Measurements from ENCODE around the gene MOB3A. TPM values are rescaled to one million over a fixed set of nuclear protein-coding genes. Genes with fewer than 3 reads are reported as not detected.
"Not testable (repeated sequence)": the region's sequence is repeated elsewhere in the genome, so short reads cannot be mapped to it uniquely, and the experiment has no call there.

Gene MOB3A
- total and polyA plus RNA-seq, 4 donors, result 17.7 to 86.6 (median 45.0) TPM

DNA sequence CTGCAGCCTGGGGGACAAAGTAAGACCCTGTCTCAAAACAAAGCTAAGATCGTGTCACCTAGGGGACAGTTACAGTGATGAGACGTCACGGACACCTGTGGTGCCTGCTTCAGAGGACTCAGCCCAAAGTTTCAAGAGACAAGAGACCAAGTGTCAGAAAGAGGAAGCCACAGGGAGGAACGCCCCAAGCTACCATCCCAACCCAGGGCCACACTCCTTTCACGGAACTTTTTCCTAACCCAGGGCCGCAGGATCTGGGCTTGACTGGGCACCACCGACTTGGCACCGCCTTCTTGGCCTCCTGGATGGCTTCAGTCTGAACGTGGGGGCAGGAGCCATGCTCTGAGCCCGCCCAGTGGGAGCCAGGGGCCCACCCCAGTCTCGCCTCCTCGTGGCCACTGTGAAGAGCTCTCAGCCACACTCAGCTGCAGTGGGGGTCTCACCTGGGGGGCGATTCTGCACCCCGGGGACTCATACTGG, 8.5 kb downstream of the MOB3A start:
- H3K9me3 ChIP-seq (ENCODE audit: control insufficient read depth in 4 of 4, insufficient read depth in 3 of 4, low read length in 3 of 4), result no peaks in the 10 kb centered on the region
- no peaks in the 10 kb centered on the region for H3K27me3 ChIP-seq (ENCODE audit: control insufficient read depth in 3 of 3, insufficient read depth in 3 of 3, low read length in 2 of 3)
- ATAC-seq (ENCODE audit: insufficient read depth, low FRiP score), result no peak
- TF ChIP-seq, protein P1, sequence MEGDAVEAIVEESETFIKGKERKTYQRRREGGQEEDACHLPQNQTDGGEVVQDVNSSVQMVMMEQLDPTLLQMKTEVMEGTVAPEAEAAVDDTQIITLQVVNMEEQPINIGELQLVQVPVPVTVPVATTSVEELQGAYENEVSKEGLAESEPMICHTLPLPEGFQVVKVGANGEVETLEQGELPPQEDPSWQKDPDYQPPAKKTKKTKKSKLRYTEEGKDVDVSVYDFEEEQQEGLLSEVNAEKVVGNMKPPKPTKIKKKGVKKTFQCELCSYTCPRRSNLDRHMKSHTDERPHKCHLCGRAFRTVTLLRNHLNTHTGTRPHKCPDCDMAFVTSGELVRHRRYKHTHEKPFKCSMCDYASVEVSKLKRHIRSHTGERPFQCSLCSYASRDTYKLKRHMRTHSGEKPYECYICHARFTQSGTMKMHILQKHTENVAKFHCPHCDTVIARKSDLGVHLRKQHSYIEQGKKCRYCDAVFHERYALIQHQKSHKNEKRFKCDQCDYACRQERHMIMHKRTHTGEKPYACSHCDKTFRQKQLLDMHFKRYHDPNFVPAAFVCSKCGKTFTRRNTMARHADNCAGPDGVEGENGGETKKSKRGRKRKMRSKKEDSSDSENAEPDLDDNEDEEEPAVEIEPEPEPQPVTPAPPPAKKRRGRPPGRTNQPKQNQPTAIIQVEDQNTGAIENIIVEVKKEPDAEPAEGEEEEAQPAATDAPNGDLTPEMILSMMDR (IDR thresholded peaks at IDR 0.05; ENCODE audit: control extremely low read depth, extremely low read depth), result no peak
- H3K4me3 ChIP-seq, result no peak overlapping the region
- H3K4me1 ChIP-seq (ENCODE audit: control insufficient read depth in 5 of 5, insufficient read depth in 5 of 5, low read length in 5 of 5), result peaks cover 0 to 28% (median 3%) of the 10 kb centered on the region in 5 donors
- peaks cover 0 to 7% (median 2%) of the 10 kb centered on the region in 4 donors for H3K36me3 ChIP-seq (ENCODE audit: control insufficient read depth in 4 of 4, insufficient read depth in 4 of 4, low read length in 4 of 4)
- H3K9ac ChIP-seq (ENCODE audit: insufficient read depth in 1 of 2, low read length in 2 of 2), result no peak overlapping the region
- 39 to 67% methylated on average over 14 of the region's 14 CpGs for WGBS, 2 donors
- H3K27ac ChIP-seq (ENCODE audit: low read depth in 1 of 2, low read length in 1 of 2), result peak overlapping the region in 1 of 2 donors; percentile 68
- DNase-seq, result no peak

DNA sequence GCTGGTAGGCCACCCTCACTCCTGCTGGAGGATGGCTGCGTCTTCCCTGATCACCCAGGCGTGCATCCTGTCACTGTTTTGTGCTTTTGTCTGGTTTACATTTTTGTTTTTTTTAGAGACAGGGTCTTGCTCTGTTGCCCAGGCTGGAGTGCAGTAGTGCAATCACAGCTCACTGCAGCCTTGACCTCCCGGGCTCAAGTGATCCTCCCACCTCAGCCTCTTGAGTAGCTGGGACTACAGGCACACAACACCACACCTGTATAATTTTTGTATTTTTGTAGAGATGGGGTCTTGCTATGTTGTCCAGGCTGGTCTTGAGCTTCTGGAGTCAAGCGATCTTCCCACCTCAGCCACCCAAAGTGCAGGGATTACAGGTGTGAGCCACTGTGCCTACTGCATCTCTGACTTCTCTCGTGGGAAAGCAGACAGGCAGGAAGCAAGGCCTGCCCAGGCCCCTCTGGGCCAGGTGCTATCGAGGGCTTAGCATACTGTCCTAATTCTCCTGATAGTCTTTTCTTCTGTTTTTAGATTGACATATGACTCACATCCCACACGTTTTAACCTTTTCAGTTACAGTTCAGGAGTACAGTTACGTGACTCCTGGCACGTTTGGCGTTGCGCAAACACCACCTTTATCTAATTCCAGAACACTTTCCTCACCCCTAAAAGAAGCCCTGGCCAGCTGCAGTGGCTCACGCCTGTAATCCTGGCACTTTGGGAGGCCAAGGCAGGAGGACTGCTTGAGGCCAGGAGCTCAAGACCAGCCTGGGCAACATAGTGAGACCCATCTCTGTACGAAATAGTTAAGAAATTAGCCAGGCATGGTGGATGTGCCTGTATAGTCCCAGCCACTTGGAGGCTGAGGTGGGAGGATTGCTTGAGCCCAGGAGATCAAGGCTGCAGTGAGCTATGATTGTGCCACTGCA, 9.2 kb downstream of the MOB3A start:
- H3K27me3 ChIP-seq (ENCODE audit: control insufficient read depth in 3 of 3, insufficient read depth in 3 of 3, low read length in 2 of 3); H3K9me3 ChIP-seq (ENCODE audit: control insufficient read depth in 4 of 4, insufficient read depth in 3 of 4, low read length in 3 of 4); H3K4me3 ChIP-seq; H3K9ac ChIP-seq (ENCODE audit: insufficient read depth in 1 of 2, low read length in 2 of 2); DNase-seq; ATAC-seq (ENCODE audit: insufficient read depth, low FRiP score): not testable (repeated sequence)
- peaks cover 0 to 11% (median 2%) of the 10 kb centered on the region in 4 donors for H3K36me3 ChIP-seq (ENCODE audit: control insufficient read depth in 4 of 4, insufficient read depth in 4 of 4, low read length in 4 of 4)
- peak overlapping the region in 1 of 2 donors; percentile 68 for H3K27ac ChIP-seq (ENCODE audit: low read depth in 1 of 2, low read length in 1 of 2)
- peaks cover 0 to 32% (median 3%) of the 10 kb centered on the region in 5 donors for H3K4me1 ChIP-seq (ENCODE audit: control insufficient read depth in 5 of 5, insufficient read depth in 5 of 5, low read length in 5 of 5)
- WGBS, 2 donors, result 59 to 62% methylated on average over 13 of the region's 13 CpGs

DNA sequence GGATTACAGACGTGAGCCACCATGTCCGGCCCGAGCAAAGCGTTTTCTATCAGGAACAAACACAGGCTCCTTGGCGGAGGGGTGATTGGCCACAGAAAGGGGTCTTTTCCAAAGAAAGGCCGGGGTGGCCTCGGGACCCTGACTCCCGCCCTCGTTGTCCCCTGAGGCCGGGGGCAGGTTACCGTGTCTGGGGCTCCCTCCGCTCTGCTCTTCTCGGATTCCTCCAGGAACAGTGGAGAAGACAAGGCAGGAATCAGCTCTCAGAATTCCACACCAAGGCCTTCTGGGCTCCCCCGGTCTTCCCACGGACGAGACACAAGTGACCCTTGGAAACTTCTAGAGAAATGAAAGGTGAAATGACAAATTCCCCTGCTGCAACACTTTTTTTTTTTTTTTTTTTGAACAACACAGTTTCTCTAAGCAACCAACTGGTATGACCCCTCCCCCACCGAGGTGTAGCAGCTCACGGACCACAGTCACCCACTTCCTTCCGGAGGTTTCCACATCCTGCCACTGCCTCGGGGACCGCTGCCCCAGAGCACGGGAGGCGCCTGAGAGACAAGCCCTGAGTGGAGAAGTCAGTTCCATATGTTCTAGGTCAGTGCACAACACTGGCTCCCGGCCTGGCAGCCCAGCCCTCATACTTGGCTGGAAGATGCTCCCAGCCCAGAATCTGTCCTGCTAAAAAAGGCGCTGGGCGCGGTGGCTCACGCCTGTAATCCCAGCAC, 11.0 kb downstream of the MOB3A start:
- peaks cover 0 to 16% (median 6%) of the 10 kb centered on the region in 4 donors for H3K36me3 ChIP-seq (ENCODE audit: control insufficient read depth in 4 of 4, insufficient read depth in 4 of 4, low read length in 4 of 4)
- 25 to 51% methylated on average over 28 of the region's 28 CpGs for WGBS, 2 donors
- H3K9ac ChIP-seq (ENCODE audit: insufficient read depth in 1 of 2, low read length in 2 of 2), result no peak overlapping the region
- H3K4me1 ChIP-seq (ENCODE audit: control insufficient read depth in 5 of 5, insufficient read depth in 5 of 5, low read length in 5 of 5), result peaks cover 0 to 31% (median 0%) of the 10 kb centered on the region in 5 donors
- no peaks in the 10 kb centered on the region for H3K27me3 ChIP-seq (ENCODE audit: control insufficient read depth in 3 of 3, insufficient read depth in 3 of 3, low read length in 2 of 3)
- peak overlapping the region in 1 of 2 donors; percentile 86 for H3K27ac ChIP-seq (ENCODE audit: low read depth in 1 of 2, low read length in 1 of 2)
- DNase-seq (peak in 1 of 3 donors; percentile 50), ATAC-seq (ENCODE audit: insufficient read depth, low FRiP score) (peak; percentile 55)
- TF ChIP-seq, protein P1 (IDR thresholded peaks at IDR 0.05; ENCODE audit: control extremely low read depth, extremely low read depth), result no peak
- no peak overlapping the region for H3K4me3 ChIP-seq
- no peaks in the 10 kb centered on the region for H3K9me3 ChIP-seq (ENCODE audit: control insufficient read depth in 4 of 4, insufficient read depth in 3 of 4, low read length in 3 of 4)
